Mucosa of descending colon (tissue), 3 donors: Measurements from ENCODE around the gene FOSL1. TPM values are rescaled to one million over a fixed set of nuclear protein-coding genes. Genes with fewer than 3 reads are reported as not detected.

Experiments
- ATAC-seq: fragments of 200-7000 bp; cut with Tn5 transposase; one replicate; pipeline ENCODE4 v1.9.1; 2020; ENCODE audit warnings: mild to moderate bottlenecking, moderate library complexity
- DNase-seq, 3 donors: peaks; one replicate each; pipeline ENCODE4 v3.0.0-alpha.2; 2020
- H3K36me3 ChIP-seq: fragments of 200-600 bp; one replicate; pipeline ENCODE4 v1.8.0; 2021; ENCODE audit warnings: low read depth, mild to moderate bottlenecking
- H3K4me1 ChIP-seq: fragments of 200-600 bp; one replicate; pipeline ENCODE4 v1.8.0; 2021; ENCODE audit warnings: low read depth, mild to moderate bottlenecking
- H3K4me3 ChIP-seq: fragments of 200-600 bp; one replicate; pipeline ENCODE4 v1.8.0; 2021; ENCODE audit warnings: mild to moderate bottlenecking
- H3K9me3 ChIP-seq: fragments of 200-600 bp; one replicate; pipeline ENCODE4 v1.8.0; 2021; ENCODE audit warnings: mild to moderate bottlenecking
- intact Hi-C, 2 donors: fragments of 100-400 bp; cut with DNase I in 1 of 2; cut with micrococcal nuclease in 1 of 2; formaldehyde crosslinking; loops; one replicate each; pipeline versions ENCODE4 v1.11.0 to v1.11.1; 2022; cut with DNase I, micrococcal nuclease
- total RNA-seq, 3 donors: library from RNA; stranded (reverse); fragmentation: NEBNext Ultra II Directional in 2 of 3; extraction: Animal tissue kit (Norgen Biotek cat#: 25700) in 2 of 3; gene quantifications; one replicate each; pipeline versions ENCODE4 v1.2.1 to v1.2.4, GENCODE V29; 2021 to 2023
- TF ChIP-seq, protein P1 (sequence below): fragments of 200-600 bp; IDR thresholded peaks from one replicate; pipeline ENCODE4 v1.8.0; 2022; ENCODE audit warnings: antibody characterized with exemption, mild to moderate bottlenecking
- donor health status: DM: no; HTN: no; CAD: no; lungs with moderate emphysema.
- donor health status: DM: no; HTN: no; CAD: no.
- donor health status: DM: no; HTN: yes; CAD: no.

The FOSL1 gene
- total RNA-seq, 3 donors from 2014 or later: 1.2 to 1.6 (median 1.2) TPM

DNA sequence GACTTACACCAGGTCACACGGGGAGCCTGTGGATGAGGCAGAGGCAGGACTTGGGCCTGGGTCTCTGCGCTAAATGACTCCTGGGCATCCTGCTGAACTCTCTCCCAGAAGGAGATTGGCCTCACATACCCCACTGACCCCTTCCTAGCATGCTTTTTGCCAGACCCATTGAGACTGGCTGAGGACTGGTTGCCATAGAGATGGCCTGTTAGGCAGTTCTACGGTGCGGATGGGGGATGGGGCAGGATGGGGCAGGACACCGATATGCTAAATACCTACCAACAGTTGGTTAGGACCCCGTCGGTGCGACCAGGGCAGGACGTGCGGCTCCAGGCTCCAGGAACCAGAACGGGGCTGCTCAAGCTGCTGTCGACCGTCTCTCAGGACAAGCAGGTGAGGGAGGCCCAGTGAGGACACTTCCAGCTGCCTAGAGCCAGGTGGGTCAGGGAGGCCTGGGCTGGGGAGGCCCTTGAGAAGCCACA, 45.3 kb upstream of the FOSL1 start, which contains the start of gene TSGA10IP:
TSGA10IP (plus strand) TSS at position 51 of the 482 bp plus-strand sequence; CDS start at position 247, 196 bp downstream.
- DNase-seq (no peak), ATAC-seq (no peak)
- Histone ChIP-seq H3K4me3 (no peak within 1 kb of the TSS), H3K9me3 (no peaks in the 10 kb centered on the region), H3K36me3 (no peaks in the 10 kb centered on the region), H3K4me1 (no peaks in the 10 kb centered on the region)
- TF ChIP-seq, protein P1, sequence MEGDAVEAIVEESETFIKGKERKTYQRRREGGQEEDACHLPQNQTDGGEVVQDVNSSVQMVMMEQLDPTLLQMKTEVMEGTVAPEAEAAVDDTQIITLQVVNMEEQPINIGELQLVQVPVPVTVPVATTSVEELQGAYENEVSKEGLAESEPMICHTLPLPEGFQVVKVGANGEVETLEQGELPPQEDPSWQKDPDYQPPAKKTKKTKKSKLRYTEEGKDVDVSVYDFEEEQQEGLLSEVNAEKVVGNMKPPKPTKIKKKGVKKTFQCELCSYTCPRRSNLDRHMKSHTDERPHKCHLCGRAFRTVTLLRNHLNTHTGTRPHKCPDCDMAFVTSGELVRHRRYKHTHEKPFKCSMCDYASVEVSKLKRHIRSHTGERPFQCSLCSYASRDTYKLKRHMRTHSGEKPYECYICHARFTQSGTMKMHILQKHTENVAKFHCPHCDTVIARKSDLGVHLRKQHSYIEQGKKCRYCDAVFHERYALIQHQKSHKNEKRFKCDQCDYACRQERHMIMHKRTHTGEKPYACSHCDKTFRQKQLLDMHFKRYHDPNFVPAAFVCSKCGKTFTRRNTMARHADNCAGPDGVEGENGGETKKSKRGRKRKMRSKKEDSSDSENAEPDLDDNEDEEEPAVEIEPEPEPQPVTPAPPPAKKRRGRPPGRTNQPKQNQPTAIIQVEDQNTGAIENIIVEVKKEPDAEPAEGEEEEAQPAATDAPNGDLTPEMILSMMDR: no peak
- intact Hi-C loops: no loop called here

DNA sequence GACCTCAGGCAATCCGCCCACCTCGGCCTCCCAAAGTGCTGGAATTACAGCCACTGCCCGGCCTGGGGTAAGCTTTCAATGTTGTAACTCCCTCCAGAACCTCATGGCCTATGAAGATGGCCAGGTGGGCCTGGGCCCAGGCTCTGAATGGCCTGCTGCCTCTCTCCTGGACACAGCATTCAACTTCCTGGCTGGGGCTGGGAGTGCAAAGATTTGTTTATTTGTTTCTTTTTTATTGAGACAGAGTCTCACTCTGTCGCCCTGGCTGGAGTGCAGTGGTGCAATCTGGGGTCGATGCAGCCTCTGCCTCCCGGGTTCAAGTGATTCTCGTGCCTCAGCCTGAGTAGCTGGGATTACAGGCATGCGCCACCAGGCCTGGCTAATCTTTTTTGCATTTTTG, 44.6 kb upstream of the FOSL1 start:
- intact Hi-C loops: no loop called here
- no peaks in the 10 kb centered on the region for H3K4me1 ChIP-seq
- TF ChIP-seq, protein P1: no peak
- H3K4me3 ChIP-seq: no peak overlapping the region
- ATAC-seq (no peak), DNase-seq (no peak)
- H3K9me3 ChIP-seq: no peaks in the 10 kb centered on the region
- no peaks in the 10 kb centered on the region for H3K36me3 ChIP-seq

DNA sequence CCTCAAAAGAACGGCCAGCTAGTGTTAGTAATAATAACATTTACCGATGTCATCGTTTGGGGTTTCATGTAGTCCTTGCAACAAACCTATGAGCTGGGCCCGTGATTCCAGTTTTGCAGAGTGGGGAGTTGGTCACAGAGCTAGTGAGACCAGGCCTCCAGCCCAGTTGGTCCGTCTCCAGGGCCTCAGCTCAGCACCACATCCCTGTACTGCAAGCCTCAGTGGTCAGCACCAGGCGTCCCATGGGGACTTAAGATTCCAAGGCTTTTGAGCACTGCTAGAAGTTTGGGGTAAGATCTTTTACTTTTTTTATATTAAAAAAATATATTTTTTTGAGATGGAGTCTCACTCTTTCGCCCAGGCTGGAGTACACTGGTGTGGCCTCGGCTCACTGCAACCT, 44.0 kb upstream of the FOSL1 start:
- H3K36me3 ChIP-seq: no peaks in the 10 kb centered on the region
- ATAC-seq (no peak), DNase-seq (no peak)
- no peaks in the 10 kb centered on the region for H3K4me1 ChIP-seq
- TF ChIP-seq, protein P1: no peak
- intact Hi-C loops: no loop called here
- H3K9me3 ChIP-seq: no peaks in the 10 kb centered on the region
- no peak overlapping the region for H3K4me3 ChIP-seq

DNA sequence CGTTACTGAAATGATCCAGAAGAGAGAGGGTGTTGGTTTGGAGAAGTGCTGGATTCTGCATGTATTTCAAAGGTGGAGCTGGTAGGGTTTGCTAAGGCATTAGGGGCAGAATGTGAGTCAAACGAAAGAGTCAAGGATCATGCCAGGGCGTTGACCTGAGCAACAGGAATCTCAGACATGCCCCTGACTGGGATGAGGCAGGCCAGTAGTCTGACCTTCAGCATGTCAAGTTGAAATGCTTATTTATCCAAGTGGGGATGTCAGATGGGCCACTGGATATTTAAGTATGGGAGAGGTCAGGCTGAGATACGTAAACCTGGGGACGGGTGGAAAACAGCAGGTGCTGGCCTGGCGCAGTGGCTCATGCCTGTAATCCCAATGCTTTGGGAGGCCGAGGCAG, 42.3 kb upstream of the FOSL1 start:
- intact Hi-C loops: no loop called here
- Histone ChIP-seq H3K9me3 (no peaks in the 10 kb centered on the region), H3K4me1 (no peaks in the 10 kb centered on the region), H3K36me3 (no peaks in the 10 kb centered on the region), H3K4me3 (no peak overlapping the region)
- TF ChIP-seq, protein P1: no peak
- DNase-seq (no peak), ATAC-seq (no peak)

DNA sequence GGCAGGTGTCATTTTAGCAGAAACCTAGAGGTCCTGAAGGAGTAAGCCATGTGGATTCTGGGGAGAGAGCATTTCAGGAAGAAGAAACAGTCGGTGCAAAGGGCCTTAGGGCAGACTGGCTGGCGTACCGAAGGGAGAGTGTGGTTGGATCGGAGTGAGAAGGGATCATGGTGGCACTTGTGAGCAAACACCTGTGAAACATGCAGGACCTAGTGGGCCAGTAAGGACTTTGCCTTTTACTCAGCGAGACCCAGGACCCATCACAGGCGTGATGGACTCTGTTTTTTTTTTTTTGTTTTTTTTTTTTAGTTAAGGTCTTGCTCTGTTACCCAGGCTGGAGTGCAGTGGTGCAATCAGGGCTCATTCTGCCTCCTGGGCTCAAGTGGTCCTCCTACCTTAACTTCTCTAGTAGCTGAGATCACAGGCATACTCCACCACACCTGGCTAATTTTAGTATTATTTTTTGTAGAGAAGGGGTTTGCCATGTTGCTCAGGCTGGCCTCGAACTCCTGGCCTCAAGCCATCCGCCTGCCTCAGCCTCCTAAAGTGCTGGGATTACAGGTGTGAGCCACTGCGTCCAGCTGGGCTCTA, 41.6 kb upstream of the FOSL1 start:
- intact Hi-C loops: no loop called here
- TF ChIP-seq, protein P1: no peak
- Histone ChIP-seq H3K9me3 (no peaks in the 10 kb centered on the region), H3K36me3 (no peaks in the 10 kb centered on the region), H3K4me1 (no peaks in the 10 kb centered on the region), H3K4me3 (no peak overlapping the region)
- DNase-seq (no peak), ATAC-seq (no peak)

DNA sequence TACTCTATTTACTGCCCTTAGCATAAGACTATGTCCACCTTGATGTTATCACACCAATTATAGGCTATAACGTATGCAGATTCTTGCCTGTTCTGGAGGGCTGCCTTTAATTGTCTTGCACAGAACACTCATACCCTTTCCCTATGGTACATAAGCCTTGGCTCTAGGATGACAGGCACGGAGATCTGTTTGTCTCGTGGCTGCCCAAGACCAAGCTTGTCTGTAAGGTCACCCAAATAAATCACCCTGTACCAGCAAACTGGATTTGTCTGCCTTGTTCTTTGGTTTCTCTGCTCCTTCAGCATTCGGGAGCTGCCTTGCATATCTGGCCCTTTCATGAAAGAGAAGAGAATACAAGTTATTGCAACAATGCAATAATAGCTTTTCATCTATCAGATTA, 37.6 kb upstream of the FOSL1 start:
- no peaks in the 10 kb centered on the region for H3K4me1 ChIP-seq
- no peak overlapping the region for H3K4me3 ChIP-seq
- intact Hi-C loops: no loop called here
- H3K9me3 ChIP-seq: no peaks in the 10 kb centered on the region
- ATAC-seq (no peak), DNase-seq (no peak)
- no peaks in the 10 kb centered on the region for H3K36me3 ChIP-seq
- TF ChIP-seq, protein P1: no peak
